PC-3 (cell line): ENCODE results near the gene TEX19.

Source experiments
- EZH2 ChIP-seq: fragments of 300-600 bp; sonication (generic); IDR thresholded peaks from one replicate; pipeline ENCODE4 v1.6.1; 2017; ENCODE audit warnings: antibody characterized with exemption, mild to moderate bottlenecking, low read length; ENCODE audit not compliant: unreplicated experiment
- EZH2phosphoT487 ChIP-seq: fragments of 300-600 bp; sonication (generic); IDR thresholded peaks from 2 replicates; pipeline ENCODE4 v1.6.1; 2018; ENCODE audit warnings: mild to moderate bottlenecking, antibody characterized with exemption, low read length, borderline replicate concordance
- TF ChIP-seq, protein P1 (sequence below): fragments of 300-600 bp; sonication (generic); conservative IDR thresholded peaks from 2 replicates; pipeline ENCODE4 v1.5.1; 2017; ENCODE audit warnings: antibody characterized with exemption, low read depth, mild to moderate bottlenecking, low read length

- TF ChIP-seq, protein P1, sequence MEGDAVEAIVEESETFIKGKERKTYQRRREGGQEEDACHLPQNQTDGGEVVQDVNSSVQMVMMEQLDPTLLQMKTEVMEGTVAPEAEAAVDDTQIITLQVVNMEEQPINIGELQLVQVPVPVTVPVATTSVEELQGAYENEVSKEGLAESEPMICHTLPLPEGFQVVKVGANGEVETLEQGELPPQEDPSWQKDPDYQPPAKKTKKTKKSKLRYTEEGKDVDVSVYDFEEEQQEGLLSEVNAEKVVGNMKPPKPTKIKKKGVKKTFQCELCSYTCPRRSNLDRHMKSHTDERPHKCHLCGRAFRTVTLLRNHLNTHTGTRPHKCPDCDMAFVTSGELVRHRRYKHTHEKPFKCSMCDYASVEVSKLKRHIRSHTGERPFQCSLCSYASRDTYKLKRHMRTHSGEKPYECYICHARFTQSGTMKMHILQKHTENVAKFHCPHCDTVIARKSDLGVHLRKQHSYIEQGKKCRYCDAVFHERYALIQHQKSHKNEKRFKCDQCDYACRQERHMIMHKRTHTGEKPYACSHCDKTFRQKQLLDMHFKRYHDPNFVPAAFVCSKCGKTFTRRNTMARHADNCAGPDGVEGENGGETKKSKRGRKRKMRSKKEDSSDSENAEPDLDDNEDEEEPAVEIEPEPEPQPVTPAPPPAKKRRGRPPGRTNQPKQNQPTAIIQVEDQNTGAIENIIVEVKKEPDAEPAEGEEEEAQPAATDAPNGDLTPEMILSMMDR = no peak
- TF ChIP-seq EZH2phosphoT487 (no peak), EZH2 (no peak)
Observed at GRCh38 chr17:82382933-82383255, 23.8 kb downstream of the TEX19 start.
